ENCODE results near the gene DEGS1. TPM values are rescaled to one million over a fixed set of nuclear protein-coding genes. Genes with fewer than 3 reads are reported as not detected.

Gene DEGS1
- total and polyA plus RNA-seq, 10 of the 15 experiments (the other 5 are each of a cell fraction or from before 2014, with no cell fraction given): 16.5 to 133 (median 46.0) TPM

- 74% methylated on average over 9 of the region's 11 CpGs for WGBS (ENCODE audit: insufficient coverage, insufficient replicate concordance, low lambda C conversion rate, missing lambda C conversion rate)
- ChIA-PET SMC1A (ENCODE audit: uncharacterized antibody, unreplicated experiment) (no interaction called here), CTCF (interaction anchor here (1.1 to 1.4 kb wide), 2 partner anchors 102 to 114 kb away, joined by 3 to 4 read pairs; no protein-coding TSS in a partner anchor), RAD21 (ENCODE audit: unreplicated experiment) (no interaction called here), POLR2A (interaction anchor here (0.8 kb wide), 1 partner anchor 10 kb away, joined by 3 read pairs; no protein-coding TSS in a partner anchor)
- in situ Hi-C loops (cut with MboI): no loop called here
- no TSS peak for BruUV-seq (replicated peaks)
- Histone ChIP-seq H3K27me3 (replicated peaks in 1 of 2; ENCODE audit: control insufficient read depth in 2 of 2, insufficient read depth in 2 of 2, low read length in 1 of 2) (no peaks in the 10 kb centered on the region), H3K9ac (ENCODE audit: control insufficient read depth, insufficient read depth, low read length) (no peak overlapping the region), H3K4me2 (ENCODE audit: control insufficient read depth, insufficient read depth) (no peak overlapping the region), H3K4me3 (no peak overlapping the region), H3K36me3 (ENCODE audit: control insufficient read depth in 2 of 2, insufficient read depth in 2 of 2, low read length in 1 of 2) (no peaks in the 10 kb centered on the region), H4K20me1 (ENCODE audit: control insufficient read depth, insufficient read depth) (no peaks in the 10 kb centered on the region), H2AFZ (ENCODE audit: control insufficient read depth, low read depth, low read length) (no peak overlapping the region), H3K9me3 (replicated peaks; ENCODE audit: control insufficient read depth, insufficient read depth, low read length) (no peaks in the 10 kb centered on the region), H3K27ac (ENCODE audit: control insufficient read depth, insufficient read depth) (no peak overlapping the region), H3K4me1 (ENCODE audit: control insufficient read depth, insufficient read depth, low read length) (peaks cover 5% of the 10 kb centered on the region), H3K79me2 (ENCODE audit: control insufficient read depth, insufficient read depth, low read length) (no peaks in the 10 kb centered on the region)
- FAIRE-seq: no peak
- no peak for TF ChIP-seq PKNOX1 (IDR thresholded peaks at IDR 0.05)
- no peak for TF ChIP-seq CBFB (IDR thresholded peaks at IDR 0.05; ENCODE audit: low read depth)
- no peak for TF ChIP-seq CBX3 (IDR thresholded peaks at IDR 0.05; ENCODE audit: borderline replicate concordance, low read depth)
- no peak for TF ChIP-seq ZNF274 (IDR thresholded peaks at IDR 0.05; ENCODE audit: insufficient read depth, insufficient read length)
- TF ChIP-seq BRCA1 (IDR thresholded peaks at IDR 0.05; ENCODE audit: low read depth, low read length): no peak
- TF ChIP-seq ZBTB33 (IDR thresholded peaks at IDR 0.05): no peak
- no peak for TF ChIP-seq EGR1 (IDR thresholded peaks at IDR 0.05; ENCODE audit: borderline replicate concordance in 1 of 2, low read depth in 2 of 2, low read length in 2 of 2)
- TF ChIP-seq TCF3 (IDR thresholded peaks at IDR 0.05; ENCODE audit: borderline replicate concordance, insufficient read depth, low read depth, low read length): no peak
- no peak for ATAC-seq
- intact Hi-C loops (cut with micrococcal nuclease; ENCODE audit: unreplicated experiment): no loop called here
- DNase-seq (ENCODE audit: low read depth, low spot score): no peak
Measured at GRCh38 chr1:224217655-224218623, 34.9 kb downstream of the DEGS1 start.
